ENCODE measurements around the gene STXBP3. TPM values are rescaled to one million over a fixed set of nuclear protein-coding genes. Genes with fewer than 3 reads are reported as not detected.

STXBP3 gene
- total RNA-seq, 1 experiment from 2014 or later = 34.1 TPM

GRCh38 chr1:108718927-108719655 lies 27.4 kb upstream of the STXBP3 start:
- H4K91ac ChIP-seq (ENCODE audit: insufficient read length, low read depth, low read length) = no peak overlapping the region
- no peak overlapping the region for H2AFZ ChIP-seq (ENCODE audit: low read length)
- H3K23me2 ChIP-seq (ENCODE audit: insufficient read length, low read depth, low read length, poor library complexity, severe bottlenecking) = no peaks in the 10 kb centered on the region

More at GRCh38 chr1:108718927-108719655, 27.4 kb upstream of the STXBP3 start:
- DNase-seq = no peak
- no CpG with 5 or more reads among the region's 6 CpGs for WGBS (ENCODE audit: extremely low coverage, insufficient read length, low lambda C conversion rate)
- no peaks in the 10 kb centered on the region for H3K79me2 ChIP-seq (ENCODE audit: insufficient read depth, low read length)
- H4K20me1 ChIP-seq (ENCODE audit: control insufficient read depth, insufficient read depth, insufficient read length) = no peaks in the 10 kb centered on the region
- peaks cover 36 to 47% of the 10 kb centered on the region in 2 experiments for H3K4me1 Mint-ChIP-seq
- no peak overlapping the region for H3K4ac ChIP-seq (ENCODE audit: low read depth, low read length)
- no peak overlapping the region for H2BK12ac ChIP-seq (ENCODE audit: insufficient read length, low read depth, low read length)
- no peak overlapping the region for H3K56ac ChIP-seq (ENCODE audit: insufficient read length, low read depth, low read length)
- no peaks in the 10 kb centered on the region for H3K79me1 ChIP-seq (ENCODE audit: insufficient read depth, low read depth, low read length, poor library complexity, severe bottlenecking)
- no peak overlapping the region for H2BK20ac ChIP-seq (ENCODE audit: low read depth, low read length, poor library complexity, severe bottlenecking)
- TF ChIP-seq CTCF (conservative IDR thresholded peaks at IDR 0.05) = no peak
- no peak overlapping the region for H2BK15ac ChIP-seq (ENCODE audit: low read depth, low read length)
- no peak overlapping the region for H3K14ac ChIP-seq (ENCODE audit: insufficient read depth, low read length)
- H3K9me3 Mint-ChIP-seq = no peaks in the 10 kb centered on the region
- H3K9me3 ChIP-seq (ENCODE audit: control insufficient read depth, low read depth, low read length) = no peaks in the 10 kb centered on the region
- no peak overlapping the region for H2BK5ac ChIP-seq (ENCODE audit: insufficient read length, low read length)
- no peak overlapping the region for H4K5ac ChIP-seq (ENCODE audit: insufficient read length, low read depth, low read length)
- no peak overlapping the region for H3K4me3 Mint-ChIP-seq
- no peak overlapping the region for H3K27ac ChIP-seq (ENCODE audit: insufficient read length, low read depth, low read length)
- H3K27ac Mint-ChIP-seq = peak overlapping the region; percentile 41 to 84 (median 80); a peak in 4 of 7 replicates
- H3K23ac ChIP-seq (ENCODE audit: insufficient read length, low read depth, low read length) = no peak overlapping the region
- no peak overlapping the region for H4K8ac ChIP-seq (replicated peaks; ENCODE audit: insufficient read length, low read depth, low read length)
- peak overlapping the region; percentile 3 for H3K4me2 ChIP-seq (ENCODE audit: insufficient read depth, insufficient read length, low read length)
- H3T11ph ChIP-seq (ENCODE audit: low read length) = no peak overlapping the region
- no peak overlapping the region for H2BK120ac ChIP-seq (ENCODE audit: low read depth, low read length, poor library complexity, severe bottlenecking)
- H3K18ac ChIP-seq (ENCODE audit: insufficient read length, low read depth, low read length) = no peak overlapping the region
- H3K4me1 ChIP-seq (ENCODE audit: insufficient read depth, low read length) = peaks cover 2% of the 10 kb centered on the region; the same call in 1 of the 2 replicates
- no peak overlapping the region for H3K9ac ChIP-seq (ENCODE audit: extremely low read depth, insufficient read length, low read length)
- H3K27me3 Mint-ChIP-seq (ENCODE audit: low read depth) = no peaks in the 10 kb centered on the region; the same call in 1 of the 2 replicates
- H3K27me3 ChIP-seq (ENCODE audit: insufficient read depth, low read length) = no peaks in the 10 kb centered on the region
- no peaks in the 10 kb centered on the region; a peak in 2 of 7 replicates for H3K36me3 Mint-ChIP-seq (ENCODE audit: insufficient read depth in 1 of 3, low read depth in 3 of 3)
- no peak overlapping the region for H2AK5ac ChIP-seq (ENCODE audit: insufficient read length, low read length)
